ENCODE data around the gene MAEA. TPM values are rescaled to one million over a fixed set of nuclear protein-coding genes. Genes with fewer than 3 reads are reported as not detected.

The MAEA gene
- total RNA-seq, 1 donor from 2014 or later, result 74.0 TPM

- no peak for DNase-seq (ENCODE audit: low read depth, low spot score)
- TF ChIP-seq, protein P1, sequence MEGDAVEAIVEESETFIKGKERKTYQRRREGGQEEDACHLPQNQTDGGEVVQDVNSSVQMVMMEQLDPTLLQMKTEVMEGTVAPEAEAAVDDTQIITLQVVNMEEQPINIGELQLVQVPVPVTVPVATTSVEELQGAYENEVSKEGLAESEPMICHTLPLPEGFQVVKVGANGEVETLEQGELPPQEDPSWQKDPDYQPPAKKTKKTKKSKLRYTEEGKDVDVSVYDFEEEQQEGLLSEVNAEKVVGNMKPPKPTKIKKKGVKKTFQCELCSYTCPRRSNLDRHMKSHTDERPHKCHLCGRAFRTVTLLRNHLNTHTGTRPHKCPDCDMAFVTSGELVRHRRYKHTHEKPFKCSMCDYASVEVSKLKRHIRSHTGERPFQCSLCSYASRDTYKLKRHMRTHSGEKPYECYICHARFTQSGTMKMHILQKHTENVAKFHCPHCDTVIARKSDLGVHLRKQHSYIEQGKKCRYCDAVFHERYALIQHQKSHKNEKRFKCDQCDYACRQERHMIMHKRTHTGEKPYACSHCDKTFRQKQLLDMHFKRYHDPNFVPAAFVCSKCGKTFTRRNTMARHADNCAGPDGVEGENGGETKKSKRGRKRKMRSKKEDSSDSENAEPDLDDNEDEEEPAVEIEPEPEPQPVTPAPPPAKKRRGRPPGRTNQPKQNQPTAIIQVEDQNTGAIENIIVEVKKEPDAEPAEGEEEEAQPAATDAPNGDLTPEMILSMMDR (conservative IDR thresholded peaks at IDR 0.05), result no peak
- H3K4me1 Mint-ChIP-seq, result peaks cover 3% of the 10 kb centered on the region
Measured at GRCh38 chr4:1376841-1377605, 87.3 kb downstream of the MAEA start.

DNA sequence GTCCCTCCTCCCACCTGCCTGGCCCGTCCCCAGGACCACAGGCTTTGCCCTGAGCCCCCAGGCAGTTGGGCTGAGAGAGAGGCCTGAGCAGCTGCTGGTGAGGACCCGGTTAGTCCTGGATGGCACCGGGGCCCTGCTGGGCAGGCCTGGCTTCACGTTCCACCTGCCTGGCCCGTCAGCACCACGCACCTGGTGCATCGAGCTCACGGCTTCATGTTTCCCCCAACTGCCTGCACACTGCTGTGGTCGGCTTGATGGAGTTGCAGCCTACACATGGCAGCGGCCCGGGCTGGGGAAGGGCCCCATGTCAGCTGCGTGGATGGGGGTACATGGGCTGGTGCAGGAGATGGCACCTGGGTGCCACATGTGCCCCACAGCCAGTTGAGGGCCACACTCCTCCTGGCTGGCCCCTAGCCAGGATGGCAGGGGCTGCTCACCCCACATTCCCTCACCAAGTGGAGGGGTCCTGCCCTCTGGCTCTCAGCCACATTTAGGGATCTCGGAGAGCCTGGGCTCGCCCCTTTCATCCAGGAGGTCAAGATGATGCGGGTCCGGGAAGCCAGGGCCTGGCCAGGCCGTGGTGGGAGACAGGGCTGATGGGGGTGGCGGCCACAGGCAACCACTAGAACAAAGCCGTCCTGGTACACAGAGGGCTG lies 88.0 kb downstream of the MAEA start:
- peaks cover 13% of the 10 kb centered on the region for H3K36me3 Mint-ChIP-seq (ENCODE audit: low read depth)
- no peaks in the 10 kb centered on the region for H3K27me3 Mint-ChIP-seq (ENCODE audit: low read depth)
- TF ChIP-seq, protein P1 (conservative IDR thresholded peaks at IDR 0.05), result no peak
- no peak overlapping the region for H3K4me3 Mint-ChIP-seq
- no peak for DNase-seq (ENCODE audit: low read depth, low spot score)
- H3K9me3 Mint-ChIP-seq, result no peaks in the 10 kb centered on the region
- H3K4me1 Mint-ChIP-seq, result peaks cover 9% of the 10 kb centered on the region
- no peak overlapping the region for H3K27ac Mint-ChIP-seq (ENCODE audit: unreplicated experiment)

More at GRCh38 chr4:1376841-1377605, 87.3 kb downstream of the MAEA start:
- no peaks in the 10 kb centered on the region for H3K27me3 Mint-ChIP-seq (ENCODE audit: low read depth)
- H3K36me3 Mint-ChIP-seq (ENCODE audit: low read depth), result peaks cover 19% of the 10 kb centered on the region
- no peak overlapping the region for H3K4me3 Mint-ChIP-seq
- no peaks in the 10 kb centered on the region for H3K9me3 Mint-ChIP-seq
- H3K27ac Mint-ChIP-seq (ENCODE audit: unreplicated experiment), result peak overlapping the region; percentile 19

- TF ChIP-seq, protein P1 (conservative IDR thresholded peaks at IDR 0.05), result no peak
- Mint-ChIP-seq H3K27me3 (ENCODE audit: low read depth) (no peaks in the 10 kb centered on the region), H3K36me3 (ENCODE audit: low read depth) (peaks cover 4% of the 10 kb centered on the region), H3K9me3 (no peaks in the 10 kb centered on the region), H3K27ac (ENCODE audit: unreplicated experiment) (no peak overlapping the region), H3K4me3 (no peak overlapping the region), H3K4me1 (peaks cover 9% of the 10 kb centered on the region)
- no peak for DNase-seq (ENCODE audit: low read depth, low spot score)
Measured at GRCh38 chr4:1378559-1379231, 89.0 kb downstream of the MAEA start.

DNA sequence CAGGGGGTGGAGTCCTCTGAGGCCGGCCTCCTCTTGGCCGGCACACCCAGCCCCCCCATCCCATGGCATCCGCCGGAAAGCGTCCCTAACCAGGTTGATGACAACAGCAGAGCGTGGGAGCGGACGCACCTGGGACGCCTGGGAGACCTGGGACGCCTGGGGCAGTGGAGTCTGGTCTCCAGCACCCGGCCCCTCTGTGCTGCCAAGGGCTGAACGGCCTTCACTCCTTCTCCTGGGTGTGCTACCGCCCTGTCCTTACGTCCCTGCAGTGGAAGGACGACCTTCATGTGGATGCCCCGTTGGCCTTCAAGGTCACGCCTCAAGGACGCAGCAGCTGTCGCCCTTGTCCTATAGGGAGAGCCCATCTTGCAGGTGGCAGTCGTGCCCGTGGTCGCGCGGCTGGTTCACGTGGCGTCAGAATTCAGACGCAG lies 89.7 kb downstream of the MAEA start:
- Mint-ChIP-seq H3K4me3 (no peak overlapping the region), H3K27ac (ENCODE audit: unreplicated experiment) (no peak overlapping the region), H3K4me1 (peaks cover 9% of the 10 kb centered on the region), H3K27me3 (ENCODE audit: low read depth) (no peaks in the 10 kb centered on the region), H3K36me3 (ENCODE audit: low read depth) (no peaks in the 10 kb centered on the region), H3K9me3 (no peaks in the 10 kb centered on the region)
- TF ChIP-seq, protein P1 (conservative IDR thresholded peaks at IDR 0.05), result no peak
- DNase-seq (ENCODE audit: low read depth, low spot score), result no peak

GRCh38 chr4:1379801-1380331 lies 90.2 kb downstream of the MAEA start:
- DNase-seq (ENCODE audit: low read depth, low spot score), result no peak
- Mint-ChIP-seq H3K27ac (ENCODE audit: unreplicated experiment) (no peak overlapping the region), H3K4me1 (peaks cover 9% of the 10 kb centered on the region), H3K27me3 (ENCODE audit: low read depth) (no peaks in the 10 kb centered on the region), H3K9me3 (no peaks in the 10 kb centered on the region), H3K36me3 (ENCODE audit: low read depth) (no peaks in the 10 kb centered on the region), H3K4me3 (no peak overlapping the region)
- TF ChIP-seq, protein P1 (conservative IDR thresholded peaks at IDR 0.05), result no peak

Data from neural crest cell (in vitro differentiated cells).